Measurements from ENCODE around the gene PAX9.

PAX9 gene

DNA sequence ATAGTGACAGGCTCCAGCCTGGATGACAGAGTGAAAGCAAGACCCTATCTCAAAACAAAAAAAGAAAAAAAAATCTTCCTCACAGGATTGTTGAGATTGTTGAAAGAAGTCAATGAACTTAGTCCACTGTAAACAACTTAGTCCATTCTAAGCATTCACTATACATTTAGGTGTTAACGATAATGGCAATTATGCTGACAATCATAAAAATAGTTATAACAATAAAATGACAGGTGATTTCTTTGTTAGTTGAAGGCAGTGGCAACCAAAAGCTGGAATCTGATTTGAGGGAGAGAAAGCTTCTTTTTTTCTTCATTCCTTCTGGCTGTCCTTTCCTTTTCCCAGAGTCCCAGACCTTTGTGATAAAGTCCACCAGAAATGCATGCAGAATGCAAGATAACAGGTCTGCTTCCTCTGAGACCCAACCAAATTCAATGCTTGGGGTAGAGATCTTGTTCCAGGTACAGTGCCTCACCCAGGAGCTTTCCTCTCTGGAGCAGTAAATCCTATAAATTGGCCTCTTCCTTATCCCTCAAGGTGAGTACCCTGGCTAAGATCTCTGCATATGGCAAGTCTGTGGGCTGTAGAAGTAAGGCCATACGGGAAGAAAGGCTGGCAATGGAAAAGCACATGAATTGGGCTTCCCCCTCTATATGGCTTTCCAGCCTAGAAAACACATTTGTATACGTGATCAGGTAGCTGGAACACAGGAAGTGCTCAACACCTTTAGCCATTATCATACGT is 52.5 kb downstream of the PAX9 start:
- H3K4me2 ChIP-seq, result no peak overlapping the region
- no peak for TF ChIP-seq Cebpa-rat (IDR thresholded peaks at IDR 0.05)
- H3K4me3 ChIP-seq, result no peak overlapping the region
- no peaks in the 10 kb centered on the region for H3K27me3 ChIP-seq
- no peak overlapping the region for H3K27ac ChIP-seq
- no peak overlapping the region for H3K9ac ChIP-seq
- H4K20me1 ChIP-seq, result no peaks in the 10 kb centered on the region; a peak in 1 of 22 replicates
- H3K9me3 ChIP-seq (replicated peaks in 1 of 11), result no peaks in the 10 kb centered on the region
- H3K36me3 ChIP-seq, result no peaks in the 10 kb centered on the region
- H3K4me1 ChIP-seq, result no peaks in the 10 kb centered on the region

GRCh38 chr14:36716614-36717184 is 55.0 kb downstream of the PAX9 start:
- Histone ChIP-seq H3K27ac (no peak overlapping the region), H3K9me3 (replicated peaks in 1 of 11) (no peaks in the 10 kb centered on the region), H3K4me2 (no peak overlapping the region), H3K27me3 (no peaks in the 10 kb centered on the region), H3K4me1 (no peaks in the 10 kb centered on the region), H3K4me3 (no peak overlapping the region), H3K36me3 (no peaks in the 10 kb centered on the region), H4K20me1 (no peaks in the 10 kb centered on the region; a peak in 1 of 22 replicates), H3K9ac (no peak overlapping the region)
- no peak for TF ChIP-seq Cebpa-rat (IDR thresholded peaks at IDR 0.05)

DNA sequence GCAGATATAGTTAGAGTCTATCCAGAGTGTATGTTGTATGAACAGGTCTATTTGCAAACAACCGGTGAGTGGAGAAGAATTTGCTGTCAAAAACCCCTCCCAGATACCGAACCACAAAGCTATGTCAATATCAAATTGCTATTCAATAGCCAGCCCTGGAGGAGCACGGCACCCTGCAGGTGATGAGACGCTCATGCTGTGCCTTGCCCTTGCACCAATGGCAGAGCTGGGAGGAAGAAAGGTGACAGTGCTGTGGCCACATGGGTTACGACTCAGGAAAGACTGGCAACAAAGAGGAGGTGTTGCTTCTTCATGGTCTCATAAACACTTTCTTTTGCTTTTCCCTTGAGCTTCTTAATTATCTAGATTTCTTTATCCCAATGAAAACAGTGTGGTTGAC is 55.7 kb downstream of the PAX9 start:
- H3K9me3 ChIP-seq (replicated peaks in 1 of 11), result no peaks in the 10 kb centered on the region
- H3K4me2 ChIP-seq, result no peak overlapping the region
- H3K27ac ChIP-seq, result no peak overlapping the region
- TF ChIP-seq Cebpa-rat (IDR thresholded peaks at IDR 0.05), result no peak
- no peak overlapping the region for H3K9ac ChIP-seq
- H3K36me3 ChIP-seq, result no peaks in the 10 kb centered on the region
- no peaks in the 10 kb centered on the region for H3K4me1 ChIP-seq
- no peaks in the 10 kb centered on the region for H3K27me3 ChIP-seq
- H3K4me3 ChIP-seq, result no peak overlapping the region
- no peaks in the 10 kb centered on the region; a peak in 1 of 22 replicates for H4K20me1 ChIP-seq

DNA sequence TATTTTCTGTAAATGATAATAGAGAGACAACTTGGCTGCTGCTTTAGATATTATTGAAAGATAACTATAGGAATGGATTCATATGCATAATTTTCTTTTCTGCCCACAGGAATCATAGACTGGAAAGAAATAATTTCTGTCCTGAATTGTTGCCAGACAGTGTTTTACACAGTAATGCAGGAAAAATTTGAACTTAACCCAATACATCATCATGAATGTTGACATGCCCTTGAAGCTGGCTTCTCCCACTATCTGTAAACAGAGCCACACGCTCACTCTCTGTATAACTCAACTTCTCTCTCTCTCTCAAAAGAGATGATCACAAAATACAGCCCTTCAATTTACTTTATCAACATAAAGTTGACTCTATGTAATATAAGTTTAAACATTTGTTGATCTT is 56.6 kb downstream of the PAX9 start:
- TF ChIP-seq Cebpa-rat (IDR thresholded peaks at IDR 0.05), result no peak
- H3K9ac ChIP-seq, result no peak overlapping the region
- H3K27me3 ChIP-seq, result no peaks in the 10 kb centered on the region
- H3K9me3 ChIP-seq (replicated peaks in 1 of 11), result no peaks in the 10 kb centered on the region
- H3K4me3 ChIP-seq, result no peak overlapping the region
- H3K36me3 ChIP-seq, result no peaks in the 10 kb centered on the region
- H3K27ac ChIP-seq, result no peak overlapping the region
- no peaks in the 10 kb centered on the region for H3K4me1 ChIP-seq
- no peak overlapping the region for H3K4me2 ChIP-seq
- no peaks in the 10 kb centered on the region; a peak in 1 of 22 replicates for H4K20me1 ChIP-seq

DNA sequence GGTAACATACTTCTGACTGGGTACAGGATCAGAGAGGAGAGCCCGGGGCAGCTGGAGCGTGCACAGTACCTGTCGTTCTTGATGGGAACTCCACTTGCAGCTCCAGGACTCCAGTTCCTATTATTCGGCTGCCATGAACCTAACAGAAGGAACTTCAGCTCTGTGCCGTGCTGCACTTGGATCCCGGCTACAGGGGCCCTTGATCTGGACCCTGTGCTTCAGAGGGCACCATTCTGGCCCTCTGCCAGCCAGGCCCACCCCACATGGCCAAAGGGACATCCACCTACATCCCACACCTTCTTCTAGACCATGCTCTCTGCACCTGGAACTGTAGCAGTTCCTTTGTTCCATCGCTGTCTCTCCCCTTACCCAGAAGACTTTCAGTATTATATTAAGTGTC is 58.2 kb downstream of the PAX9 start:
- no peaks in the 10 kb centered on the region for H3K27me3 ChIP-seq
- no peak for TF ChIP-seq Cebpa-rat (IDR thresholded peaks at IDR 0.05)
- no peaks in the 10 kb centered on the region for H3K9me3 ChIP-seq (replicated peaks in 1 of 11)
- no peak overlapping the region for H3K4me3 ChIP-seq
- H4K20me1 ChIP-seq, result no peaks in the 10 kb centered on the region
- H3K4me2 ChIP-seq, result no peak overlapping the region
- no peak overlapping the region for H3K9ac ChIP-seq
- peaks cover 0 to 5% (median 0%) of the 10 kb centered on the region in 10 experiments; a peak in 2 of 20 replicates for H3K4me1 ChIP-seq
- no peaks in the 10 kb centered on the region for H3K36me3 ChIP-seq
- H3K27ac ChIP-seq, result no peak overlapping the region

GRCh38 chr14:36720657-36721056 is 59.0 kb downstream of the PAX9 start:
- no peaks in the 10 kb centered on the region for H4K20me1 ChIP-seq
- peaks cover 0 to 12% (median 3%) of the 10 kb centered on the region in 10 experiments; a peak in 10 of 20 replicates for H3K4me1 ChIP-seq
- H3K9me3 ChIP-seq (replicated peaks in 1 of 11), result no peaks in the 10 kb centered on the region
- no peak overlapping the region for H3K4me2 ChIP-seq
- H3K9ac ChIP-seq, result no peak overlapping the region
- H3K27ac ChIP-seq, result no peak overlapping the region
- no peaks in the 10 kb centered on the region for H3K36me3 ChIP-seq
- H3K4me3 ChIP-seq, result no peak overlapping the region
- TF ChIP-seq Cebpa-rat (IDR thresholded peaks at IDR 0.05), result no peak
- no peaks in the 10 kb centered on the region for H3K27me3 ChIP-seq

- Histone ChIP-seq H4K20me1 (no peaks in the 10 kb centered on the region), H3K27ac (no peak overlapping the region), H3K4me2 (no peak overlapping the region), H3K27me3 (no peaks in the 10 kb centered on the region), H3K36me3 (no peaks in the 10 kb centered on the region), H3K9me3 (replicated peaks in 1 of 11) (no peaks in the 10 kb centered on the region), H3K9ac (no peak overlapping the region), H3K4me1 (peaks cover 0 to 19% (median 5%) of the 10 kb centered on the region in 10 experiments; a peak in 10 of 20 replicates), H3K4me3 (no peak overlapping the region)
- no peak for TF ChIP-seq Cebpa-rat (IDR thresholded peaks at IDR 0.05)
Measured at GRCh38 chr14:36721877-36722276, 60.2 kb downstream of the PAX9 start.

DNA sequence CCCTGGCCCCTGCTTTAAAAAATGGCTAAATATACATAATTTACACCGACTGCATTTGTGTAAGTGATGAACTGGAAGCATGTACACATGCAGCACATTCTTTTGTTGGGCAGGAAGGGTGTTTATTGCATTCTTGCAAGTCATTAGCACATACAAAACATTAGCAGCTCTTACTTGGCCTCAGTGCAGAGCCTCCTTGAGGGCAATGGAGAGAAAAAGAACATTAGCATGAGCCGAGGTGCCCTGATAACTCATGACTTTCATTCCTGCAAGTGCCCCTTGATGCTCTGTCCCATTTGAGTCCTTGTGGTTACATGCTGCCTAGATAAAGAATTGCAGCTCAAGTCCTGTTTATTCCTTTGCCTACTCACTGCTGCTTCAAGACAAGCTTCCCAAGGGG is 61.9 kb downstream of the PAX9 start:
- Histone ChIP-seq H3K9ac (no peak overlapping the region), H3K27me3 (no peaks in the 10 kb centered on the region), H3K4me2 (no peak overlapping the region)

DNA sequence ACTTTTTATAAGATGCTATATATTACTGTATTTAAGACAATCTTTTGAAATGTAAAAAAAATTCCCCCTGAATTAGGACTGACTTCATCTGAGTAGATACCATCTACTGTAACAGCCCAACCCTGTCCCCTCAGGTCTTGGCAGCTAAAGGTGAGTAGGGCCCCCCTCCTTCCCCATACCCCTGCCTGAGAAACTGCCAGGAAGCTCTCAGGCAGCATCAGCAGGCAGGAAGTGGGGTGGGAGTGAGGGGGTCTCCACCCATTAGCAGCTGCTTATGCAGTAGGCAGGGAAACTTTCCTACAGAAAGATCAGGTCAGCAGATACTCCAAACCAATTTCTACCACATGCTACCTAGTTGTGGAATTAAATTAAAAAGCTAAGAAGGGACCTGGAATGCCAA is 62.5 kb downstream of the PAX9 start:
- H3K9ac ChIP-seq, result no peak overlapping the region
- no peak for TF ChIP-seq Cebpa-rat (IDR thresholded peaks at IDR 0.05)

More for the DNA sequence above, 61.9 kb downstream of the PAX9 start:
- H3K9me3 ChIP-seq (replicated peaks in 1 of 11), result no peaks in the 10 kb centered on the region
- peaks cover 0 to 19% (median 5%) of the 10 kb centered on the region in 10 experiments; a peak in 10 of 20 replicates for H3K4me1 ChIP-seq
- no peaks in the 10 kb centered on the region for H3K36me3 ChIP-seq
- H3K4me3 ChIP-seq, result no peak overlapping the region
- H4K20me1 ChIP-seq, result no peaks in the 10 kb centered on the region
- H3K27ac ChIP-seq, result no peak overlapping the region
- TF ChIP-seq Cebpa-rat (IDR thresholded peaks at IDR 0.05), result no peak

GRCh38 chr14:36726128-36726527 is 64.5 kb downstream of the PAX9 start:
- Histone ChIP-seq H3K4me3 (no peak overlapping the region), H3K4me2 (peak overlapping the region in 5 of 11 experiments; percentile 2 to 20 (median 5); a peak in 6 of 22 replicates), H3K9ac (no peak overlapping the region)

More for the DNA sequence above, 62.5 kb downstream of the PAX9 start:
- H3K4me1 ChIP-seq, result peaks cover 0 to 19% (median 5%) of the 10 kb centered on the region in 10 experiments; a peak in 10 of 20 replicates
- H4K20me1 ChIP-seq, result no peaks in the 10 kb centered on the region
- no peaks in the 10 kb centered on the region for H3K36me3 ChIP-seq
- no peaks in the 10 kb centered on the region for H3K27me3 ChIP-seq
- no peaks in the 10 kb centered on the region for H3K9me3 ChIP-seq (replicated peaks in 1 of 11)
- no peak overlapping the region for H3K4me3 ChIP-seq
- no peak overlapping the region for H3K27ac ChIP-seq
- no peak overlapping the region for H3K4me2 ChIP-seq

More at GRCh38 chr14:36726128-36726527, 64.5 kb downstream of the PAX9 start:
- Histone ChIP-seq H3K4me1 (peaks cover 0 to 19% (median 5%) of the 10 kb centered on the region in 10 experiments; a peak in 10 of 20 replicates), H3K9me3 (replicated peaks in 1 of 11) (no peaks in the 10 kb centered on the region), H3K36me3 (no peaks in the 10 kb centered on the region), H3K27me3 (no peaks in the 10 kb centered on the region), H3K27ac (peak overlapping the region in 1 of 11 experiments; percentile 14; a peak in 2 of 22 replicates), H4K20me1 (no peaks in the 10 kb centered on the region)
- TF ChIP-seq Cebpa-rat (IDR thresholded peaks at IDR 0.05), result no peak
